ENCODE data around the gene KRTAP5-2. TPM values are rescaled to one million over a fixed set of nuclear protein-coding genes. Genes with fewer than 3 reads are reported as not detected.
A peak's percentile ranks its signal among the peaks of the same experiment; 100 is the strongest.
"Not testable (repeated sequence)": the region's sequence is repeated elsewhere in the genome, so short reads cannot be mapped to it uniquely, and the experiment has no call there.

Gene KRTAP5-2
- total and polyA plus RNA-seq, 7 experiments from 2014 or later = not detected

DNA sequence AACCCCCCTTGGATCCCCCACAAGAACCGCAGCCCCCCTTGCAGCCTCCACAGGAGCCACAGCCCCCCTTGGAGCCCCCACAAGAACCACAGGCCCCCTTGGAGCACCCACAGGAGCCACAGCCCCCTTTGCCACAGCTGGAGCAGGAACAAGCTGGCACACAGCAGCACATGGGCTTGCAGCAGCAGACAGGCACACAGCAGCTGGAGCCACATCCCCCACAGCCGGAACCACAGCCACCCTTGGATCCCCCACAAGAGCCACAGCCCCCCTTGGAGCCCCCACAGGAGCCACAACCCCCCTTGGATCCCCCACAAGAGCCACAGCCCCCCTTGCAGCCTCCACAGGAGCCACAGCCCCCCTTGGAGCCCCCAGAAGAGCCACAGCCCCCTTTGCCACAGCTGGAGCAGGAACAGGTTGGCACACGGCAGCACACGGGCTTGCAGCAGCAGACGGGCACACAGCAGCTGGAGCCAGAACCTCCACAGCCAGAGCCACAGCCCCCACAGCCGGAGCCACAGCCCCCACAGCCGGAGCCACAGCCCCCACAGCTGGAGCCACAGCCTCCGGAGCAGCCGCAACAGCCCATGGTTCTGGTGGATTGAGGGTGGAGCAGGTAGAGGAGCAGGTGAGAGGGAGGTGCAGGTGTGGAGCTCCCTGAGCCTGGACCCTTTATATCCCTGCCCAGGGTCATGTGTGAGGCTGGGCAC lies 13.3 kb downstream of the KRTAP5-2 start, which contains the start of gene KRTAP5-1:
TSS of gene KRTAP5-1 (minus strand) at position 623 of the 710 bp plus-strand sequence. CDS start at position 589, 34 bp downstream.
- peaks cover 19 to 21% of the 10 kb centered on the region in 2 donors for H3K4me1 ChIP-seq (ENCODE audit: control insufficient read depth in 2 of 2, insufficient read depth in 2 of 2, low read length in 2 of 2)
- H3K9me3 Mint-ChIP-seq; intact Hi-C loops (cut with micrococcal nuclease); ATAC-seq; H3K27me3 ChIP-seq (ENCODE audit: control insufficient read depth in 2 of 2, insufficient read depth in 2 of 2, low read length in 2 of 2); H3K36me3 Mint-ChIP-seq; H3K4me3 ChIP-seq (ENCODE audit: low read length); H3K36me3 ChIP-seq (ENCODE audit: control insufficient read depth in 2 of 3, insufficient read depth in 3 of 3, low read length in 3 of 3); CTCF ChIA-PET; DNase-seq; H3K9me3 ChIP-seq (ENCODE audit: control insufficient read depth in 2 of 3, low read length in 3 of 3); H3K27ac ChIP-seq (ENCODE audit: low read depth, low read length): not testable (repeated sequence)
- Mint-ChIP-seq H3K27me3 (peaks cover 0 to 28% (median 12%) of the 10 kb centered on the region in 5 donors), H3K27ac (peak within 1 kb of the TSS in 2 of 9 donors; percentile 34 to 72), H3K4me1 (peaks cover 9 to 41% (median 21%) of the 10 kb centered on the region in 7 donors), H3K4me3 (peak within 1 kb of the TSS in 4 of 10 donors; percentile 14 to 53 (median 38))
- POLR2A ChIA-PET = interaction anchor here (0.6 to 0.9 kb wide), 2 partner anchors 12 to 555 kb away, joined by 3 to 4 read pairs; no protein-coding TSS in a partner anchor

DNA sequence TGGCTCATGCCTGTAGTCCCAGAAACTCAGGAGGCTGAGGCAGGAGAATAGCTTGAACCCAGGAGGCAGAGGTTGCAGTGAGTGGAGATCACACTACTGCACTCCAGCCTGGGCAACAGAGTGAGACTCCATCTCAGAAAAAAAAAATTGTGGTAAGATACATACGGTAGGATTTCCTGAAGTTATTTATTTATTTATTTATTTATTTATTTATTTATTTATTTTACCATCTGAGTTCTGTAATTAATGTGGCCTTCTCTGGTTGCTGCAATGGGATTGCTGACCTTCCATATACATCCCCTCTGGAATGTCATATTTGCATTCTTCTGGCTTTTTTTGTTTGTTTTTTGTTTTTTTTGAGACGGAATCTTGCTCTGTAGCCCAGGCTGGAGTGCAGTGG lies 15.2 kb downstream of the KRTAP5-2 start:
- H3K36me3 Mint-ChIP-seq; H3K4me1 ChIP-seq (ENCODE audit: control insufficient read depth in 2 of 2, insufficient read depth in 2 of 2, low read length in 2 of 2); H3K27ac ChIP-seq (ENCODE audit: low read depth, low read length); H3K36me3 ChIP-seq (ENCODE audit: control insufficient read depth in 2 of 3, insufficient read depth in 3 of 3, low read length in 3 of 3); POLR2A ChIA-PET; H3K27me3 ChIP-seq (ENCODE audit: control insufficient read depth in 2 of 2, insufficient read depth in 2 of 2, low read length in 2 of 2); intact Hi-C loops (cut with micrococcal nuclease); H3K4me3 Mint-ChIP-seq; DNase-seq; ATAC-seq; H3K9me3 ChIP-seq (ENCODE audit: control insufficient read depth in 2 of 3, low read length in 3 of 3); H3K27ac Mint-ChIP-seq; H3K4me3 ChIP-seq (ENCODE audit: low read length): not testable (repeated sequence)
- Mint-ChIP-seq H3K9me3 (peaks cover 0 to 12% (median 7%) of the 10 kb centered on the region in 11 donors), H3K27me3 (peaks cover 0 to 22% (median 10%) of the 10 kb centered on the region in 5 donors), H3K4me1 (peaks cover 0 to 24% (median 8%) of the 10 kb centered on the region in 7 donors)
- CTCF ChIA-PET = interaction anchor here (0.8 kb wide), 1 partner anchor 130 kb away, joined by 3 read pairs; no protein-coding TSS in a partner anchor

DNA sequence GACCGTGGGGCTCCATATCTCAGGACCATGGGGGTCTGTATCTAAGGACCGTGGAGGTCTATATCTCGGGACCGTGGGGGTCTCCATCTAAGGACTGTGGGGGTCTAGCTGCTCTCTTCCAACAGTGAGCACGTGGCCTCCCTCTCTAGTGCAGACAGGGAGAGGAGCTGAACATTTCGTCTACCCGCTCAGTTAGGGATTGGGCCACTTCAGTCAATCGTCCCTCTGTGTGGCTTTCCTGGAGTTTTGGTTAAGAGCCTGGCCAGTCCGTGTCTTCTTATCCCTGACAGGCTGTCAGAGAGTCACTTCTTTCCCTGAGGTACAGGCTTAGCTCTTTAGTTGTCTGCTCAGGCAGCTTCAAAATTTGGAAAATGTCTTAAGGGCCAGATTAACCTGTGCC lies 16.1 kb downstream of the KRTAP5-2 start:
- H3K36me3 ChIP-seq (ENCODE audit: control insufficient read depth in 2 of 3, insufficient read depth in 3 of 3, low read length in 3 of 3) = no peaks in the 10 kb centered on the region
- Mint-ChIP-seq H3K36me3 (peaks cover 0 to 4% (median 4%) of the 10 kb centered on the region in 5 donors), H3K9me3 (peaks cover 0 to 12% (median 7%) of the 10 kb centered on the region in 11 donors), H3K27ac (no peak overlapping the region), H3K27me3 (peaks cover 0 to 19% (median 9%) of the 10 kb centered on the region in 5 donors), H3K4me1 (peaks cover 0 to 22% (median 8%) of the 10 kb centered on the region in 7 donors), H3K4me3 (no peak overlapping the region)
- ChIA-PET POLR2A (no interaction called here), CTCF (interaction anchor here (1.2 kb wide), 1 partner anchor 35 kb away, joined by 4 read pairs; no protein-coding TSS in a partner anchor)
- H3K4me3 ChIP-seq (ENCODE audit: low read length) = no peak overlapping the region
- intact Hi-C loops (cut with micrococcal nuclease) = no loop called here
- DNase-seq (no peak), ATAC-seq (no peak)
- H3K27me3 ChIP-seq (ENCODE audit: control insufficient read depth in 2 of 2, insufficient read depth in 2 of 2, low read length in 2 of 2) = no peaks in the 10 kb centered on the region
- H3K27ac ChIP-seq (ENCODE audit: low read depth, low read length) = no peak overlapping the region
- H3K4me1 ChIP-seq (ENCODE audit: control insufficient read depth in 2 of 2, insufficient read depth in 2 of 2, low read length in 2 of 2) = peaks cover 4 to 5% of the 10 kb centered on the region in 2 donors
- H3K9me3 ChIP-seq (ENCODE audit: control insufficient read depth in 2 of 3, low read length in 3 of 3) = peaks cover 0 to 6% (median 0%) of the 10 kb centered on the region in 3 experiments

DNA sequence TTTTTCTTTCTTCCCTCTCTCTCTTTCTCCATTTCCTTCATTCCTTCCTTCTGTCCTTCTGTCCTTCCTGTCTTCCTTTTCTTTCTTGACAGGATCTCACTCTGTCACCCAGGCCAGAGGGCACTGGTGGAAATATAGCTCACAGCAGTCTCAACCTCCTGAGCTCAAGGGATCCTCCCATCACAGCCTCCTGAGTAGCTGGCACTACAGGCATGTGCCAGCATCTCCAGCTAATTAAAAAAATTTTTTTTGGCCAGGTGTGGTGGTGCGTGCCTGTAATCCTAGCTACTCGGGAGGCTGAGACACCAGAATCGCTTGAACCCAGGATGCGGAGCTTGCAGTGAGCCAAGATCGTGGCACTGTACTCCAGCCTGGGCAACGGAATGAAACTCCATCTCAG lies 21.3 kb downstream of the KRTAP5-2 start:
- H3K36me3 ChIP-seq (ENCODE audit: control insufficient read depth in 2 of 3, insufficient read depth in 3 of 3, low read length in 3 of 3) = no peaks in the 10 kb centered on the region
- POLR2A ChIA-PET = interaction anchor here (1.8 kb wide), 1 partner anchor 12 kb away, joined by 5 read pairs; no protein-coding TSS in a partner anchor
- no peak for ATAC-seq

DNA sequence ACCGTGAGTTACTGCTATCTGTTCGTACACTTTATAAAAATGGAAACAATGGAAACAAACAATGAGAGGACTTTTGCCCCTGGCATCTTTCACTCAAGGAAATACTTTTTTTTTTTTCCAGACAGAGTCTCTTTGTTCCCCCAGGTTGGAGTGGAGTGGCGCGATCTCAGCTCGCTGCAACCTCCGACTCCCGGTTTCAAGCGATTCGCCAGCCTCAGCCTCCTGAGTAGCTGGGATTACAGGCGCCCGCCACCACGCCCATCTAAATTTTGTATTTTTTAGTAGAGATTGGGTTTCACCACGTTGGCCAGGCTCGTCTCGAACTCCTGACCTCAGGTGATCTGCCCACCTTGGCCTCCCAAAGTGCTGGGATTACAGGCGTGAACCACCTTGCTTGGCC lies 22.3 kb downstream of the KRTAP5-2 start:
- H3K4me1 ChIP-seq (ENCODE audit: control insufficient read depth in 2 of 2, insufficient read depth in 2 of 2, low read length in 2 of 2) = peaks cover 11 to 17% of the 10 kb centered on the region in 2 donors
- peaks cover 0 to 12% (median 7%) of the 10 kb centered on the region in 11 donors for H3K9me3 Mint-ChIP-seq
- H3K4me3 Mint-ChIP-seq = peak overlapping the region in 8 of 10 donors; percentile 7 to 87 (median 58)
- DNase-seq; H3K36me3 Mint-ChIP-seq; POLR2A ChIA-PET; H3K4me3 ChIP-seq (ENCODE audit: low read length); H3K4me1 Mint-ChIP-seq; H3K27me3 ChIP-seq (ENCODE audit: control insufficient read depth in 2 of 2, insufficient read depth in 2 of 2, low read length in 2 of 2); H3K27ac ChIP-seq (ENCODE audit: low read depth, low read length); ATAC-seq; H3K27ac Mint-ChIP-seq; H3K9me3 ChIP-seq (ENCODE audit: control insufficient read depth in 2 of 3, low read length in 3 of 3); H3K36me3 ChIP-seq (ENCODE audit: control insufficient read depth in 2 of 3, insufficient read depth in 3 of 3, low read length in 3 of 3): not testable (repeated sequence)
- intact Hi-C loops (cut with micrococcal nuclease) = loop anchor here (2.0 to 10.0 kb wide), 5 partner anchors 38 to 461 kb away; partner anchors contain the start of genes KRTAP5-5 (in 1 of the 2) and LSP1 (in 1 of the 2)
- CTCF ChIA-PET = interaction anchor here (0.6 to 2.1 kb wide), 3 partner anchors 17 to 390 kb away, joined by 3 to 6 read pairs (median 4); no protein-coding TSS in a partner anchor
- H3K27me3 Mint-ChIP-seq = peaks cover 0 to 32% (median 3%) of the 10 kb centered on the region in 5 donors

More for the DNA sequence above, 21.3 kb downstream of the KRTAP5-2 start:
- Mint-ChIP-seq H3K36me3 (peaks cover 0 to 4% (median 4%) of the 10 kb centered on the region in 5 donors), H3K4me1 (peaks cover 0 to 9% (median 4%) of the 10 kb centered on the region in 7 donors), H3K27me3 (peaks cover 0 to 29% (median 3%) of the 10 kb centered on the region in 5 donors), H3K9me3 (peaks cover 0 to 12% (median 7%) of the 10 kb centered on the region in 11 donors), H3K4me3 (peak overlapping the region in 3 of 10 donors; percentile 7 to 39 (median 11)), H3K27ac (peak overlapping the region in 2 of 9 donors; percentile 9 to 35)
- Histone ChIP-seq H3K4me1 (ENCODE audit: control insufficient read depth in 2 of 2, insufficient read depth in 2 of 2, low read length in 2 of 2) (peaks cover 8 to 11% of the 10 kb centered on the region in 2 donors), H3K4me3 (ENCODE audit: low read length) (no peak overlapping the region), H3K27ac (ENCODE audit: low read depth, low read length) (no peak overlapping the region), H3K27me3 (ENCODE audit: control insufficient read depth in 2 of 2, insufficient read depth in 2 of 2, low read length in 2 of 2) (no peaks in the 10 kb centered on the region), H3K9me3 (ENCODE audit: control insufficient read depth in 2 of 3, low read length in 3 of 3) (peaks cover 0 to 6% (median 0%) of the 10 kb centered on the region in 3 experiments)
- DNase-seq = no peak
- intact Hi-C loops (cut with micrococcal nuclease) = loop anchor here (2.0 to 10.0 kb wide), 3 partner anchors 40 to 312 kb away; partner anchors contain the start of gene LSP1 (in 1 of the 2)
- CTCF ChIA-PET = interaction anchor here (0.8 to 1.4 kb wide), 3 partner anchors 11 to 31 kb away, joined by 3 to 5 read pairs (median 4); no protein-coding TSS in a partner anchor

DNA sequence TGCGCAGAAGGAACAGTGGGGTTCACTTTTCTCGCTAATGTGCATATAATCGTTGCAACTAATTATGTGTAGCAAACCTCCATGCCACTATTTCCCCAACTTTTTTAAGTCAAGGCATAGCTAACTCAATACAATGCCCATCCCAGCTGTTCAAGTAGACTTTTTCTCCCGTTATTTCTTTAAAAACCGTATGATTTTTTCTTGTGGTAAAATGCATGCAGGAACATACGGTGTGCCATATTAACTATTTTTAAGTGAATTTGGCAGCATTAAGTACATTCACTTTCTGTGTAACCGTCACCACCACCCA lies 23.2 kb downstream of the KRTAP5-2 start:
- ATAC-seq = no peak
- Histone ChIP-seq H3K27me3 (ENCODE audit: control insufficient read depth in 2 of 2, insufficient read depth in 2 of 2, low read length in 2 of 2) (no peaks in the 10 kb centered on the region), H3K9me3 (ENCODE audit: control insufficient read depth in 2 of 3, low read length in 3 of 3) (peaks cover 0 to 6% (median 0%) of the 10 kb centered on the region in 3 experiments), H3K4me3 (ENCODE audit: low read length) (no peak overlapping the region), H3K27ac (ENCODE audit: low read depth, low read length) (no peak overlapping the region), H3K4me1 (ENCODE audit: control insufficient read depth in 2 of 2, insufficient read depth in 2 of 2, low read length in 2 of 2) (peaks cover 19 to 25% of the 10 kb centered on the region in 2 donors), H3K36me3 (ENCODE audit: control insufficient read depth in 2 of 3, insufficient read depth in 3 of 3, low read length in 3 of 3) (peaks cover 0 to 6% (median 0%) of the 10 kb centered on the region in 3 experiments)
- CTCF ChIA-PET = interaction anchor here (0.7 to 2.8 kb wide), 19 partner anchors 10 to 461 kb away, joined by 3 to 30 read pairs (median 4); no protein-coding TSS in a partner anchor
- Mint-ChIP-seq H3K36me3 (peaks cover 0 to 4% (median 4%) of the 10 kb centered on the region in 5 donors), H3K27ac (peak overlapping the region in 1 of 9 donors; percentile 38), H3K4me1 (peaks cover 0 to 14% (median 8%) of the 10 kb centered on the region in 7 donors), H3K9me3 (peaks cover 0 to 12% (median 7%) of the 10 kb centered on the region in 11 donors), H3K4me3 (peak overlapping the region in 8 of 10 donors; percentile 41 to 87 (median 62)), H3K27me3 (peaks cover 0 to 39% (median 3%) of the 10 kb centered on the region in 5 donors)
- DNase-seq = no peak
- intact Hi-C loops (cut with micrococcal nuclease) = loop anchor here (1.0 to 10.0 kb wide), 12 partner anchors 29 to 827 kb away; partner anchors contain the start of genes TOLLIP (in 2 of the 2), KRTAP5-5 (in 1 of the 2), LSP1 (in 1 of the 2) and TSSC4 (in 1 of the 2)
- POLR2A ChIA-PET = interaction anchor here (0.5 to 3.4 kb wide), 5 partner anchors 14 to 121 kb away, joined by 3 to 26 read pairs (median 4); no protein-coding TSS in a partner anchor
